ENCODE results near the gene NRDE2. TPM values are rescaled to one million over a fixed set of nuclear protein-coding genes. Genes with fewer than 3 reads are reported as not detected.

NRDE2 gene
- polyA plus RNA-seq, 1 experiment = 7.3 TPM

- no peak overlapping the region for H3K27ac ChIP-seq (ENCODE audit: low read depth, low read length)
- H3K4me3 ChIP-seq (ENCODE audit: low read depth, low read length) = no peak overlapping the region
- no peak for TF ChIP-seq CTCF (IDR thresholded peaks at IDR 0.05; ENCODE audit: low read depth, low read length)
- DNase-seq (ENCODE audit: low read depth, low spot score) = no peak
- CTCF ChIA-PET = interaction anchor here (0.7 to 2.8 kb wide), 2 partner anchors 16 to 377 kb away, joined by 3 to 15 read pairs; no protein-coding TSS in a partner anchor
- H3K27me3 ChIP-seq (ENCODE audit: control insufficient read depth, insufficient read depth, low read length) = no peaks in the 10 kb centered on the region
- no peaks in the 10 kb centered on the region for H3K9me3 ChIP-seq (ENCODE audit: control insufficient read depth, insufficient read depth, low read length)
- POLR2A ChIA-PET = no interaction called here
Observed at GRCh38 chr14:90318016-90318415, 13.7 kb downstream of the NRDE2 start.

GRCh38 chr14:90317286-90317685 lies 14.5 kb downstream of the NRDE2 start:
- H3K9me3 ChIP-seq (ENCODE audit: control insufficient read depth, insufficient read depth, low read length) = no peaks in the 10 kb centered on the region
- POLR2A ChIA-PET = interaction anchor here (0.7 kb wide), 1 partner anchor 9 kb away, joined by 3 read pairs; no protein-coding TSS in a partner anchor
- H3K4me3 ChIP-seq (ENCODE audit: low read depth, low read length) = no peak overlapping the region
- DNase-seq (ENCODE audit: low read depth, low spot score) = no peak
- H3K27me3 ChIP-seq (ENCODE audit: control insufficient read depth, insufficient read depth, low read length) = no peaks in the 10 kb centered on the region
- TF ChIP-seq CTCF (IDR thresholded peaks at IDR 0.05; ENCODE audit: low read depth, low read length) = no peak
- CTCF ChIA-PET = interaction anchor here (0.7 to 1.8 kb wide), 2 partner anchors 16 to 380 kb away, joined by 3 to 8 read pairs; no protein-coding TSS in a partner anchor
- no peak overlapping the region for H3K27ac ChIP-seq (ENCODE audit: low read depth, low read length)

GRCh38 chr14:90308561-90308960 lies 23.2 kb downstream of the NRDE2 start:
- no peaks in the 10 kb centered on the region for H3K9me3 ChIP-seq (ENCODE audit: control insufficient read depth, insufficient read depth, low read length)
- no peak for TF ChIP-seq CTCF (IDR thresholded peaks at IDR 0.05; ENCODE audit: low read depth, low read length)
- DNase-seq (ENCODE audit: low read depth, low spot score) = no peak
- no peak overlapping the region for H3K4me3 ChIP-seq (ENCODE audit: low read depth, low read length)
- ChIA-PET CTCF (interaction anchor here (0.6 to 1.0 kb wide), 3 partner anchors 11 to 389 kb away, joined by 3 to 6 read pairs (median 4); partner anchors contain the start of gene CALM1), POLR2A (interaction anchor here (0.6 kb wide), 1 partner anchor 9 kb away, joined by 3 read pairs; no protein-coding TSS in a partner anchor)
- H3K27ac ChIP-seq (ENCODE audit: low read depth, low read length) = no peak overlapping the region
- H3K27me3 ChIP-seq (ENCODE audit: control insufficient read depth, insufficient read depth, low read length) = no peaks in the 10 kb centered on the region

- Histone ChIP-seq H3K27ac (ENCODE audit: low read depth, low read length) (no peak overlapping the region), H3K4me3 (ENCODE audit: low read depth, low read length) (no peak overlapping the region), H3K9me3 (ENCODE audit: control insufficient read depth, insufficient read depth, low read length) (no peaks in the 10 kb centered on the region), H3K27me3 (ENCODE audit: control insufficient read depth, insufficient read depth, low read length) (no peaks in the 10 kb centered on the region)
- ChIA-PET CTCF (no interaction called here), POLR2A (no interaction called here)
- TF ChIP-seq CTCF (IDR thresholded peaks at IDR 0.05; ENCODE audit: low read depth, low read length) = no peak
- no peak for DNase-seq (ENCODE audit: low read depth, low spot score)
Observed at GRCh38 chr14:90305176-90305601, 26.6 kb downstream of the NRDE2 start.

GRCh38 chr14:90304502-90304901 lies 27.2 kb downstream of the NRDE2 start:
- no peak for TF ChIP-seq CTCF (IDR thresholded peaks at IDR 0.05; ENCODE audit: low read depth, low read length)
- no peak overlapping the region for H3K27ac ChIP-seq (ENCODE audit: low read depth, low read length)
- no peak for DNase-seq (ENCODE audit: low read depth, low spot score)
- no peaks in the 10 kb centered on the region for H3K27me3 ChIP-seq (ENCODE audit: control insufficient read depth, insufficient read depth, low read length)
- no peaks in the 10 kb centered on the region for H3K9me3 ChIP-seq (ENCODE audit: control insufficient read depth, insufficient read depth, low read length)
- ChIA-PET POLR2A (no interaction called here), CTCF (no interaction called here)
- no peak overlapping the region for H3K4me3 ChIP-seq (ENCODE audit: low read depth, low read length)

Data from AG04450 (cell line).